ENCODE measurements around the gene ZNF695. TPM values are rescaled to one million over a fixed set of nuclear protein-coding genes. Genes with fewer than 3 reads are reported as not detected.

Gene ZNF695
- total and polyA plus RNA-seq, 2 of the 13 experiments (the other 11 are each of a cell fraction or from before 2014, with no cell fraction given) = 2.9 to 11.6 TPM

DNA sequence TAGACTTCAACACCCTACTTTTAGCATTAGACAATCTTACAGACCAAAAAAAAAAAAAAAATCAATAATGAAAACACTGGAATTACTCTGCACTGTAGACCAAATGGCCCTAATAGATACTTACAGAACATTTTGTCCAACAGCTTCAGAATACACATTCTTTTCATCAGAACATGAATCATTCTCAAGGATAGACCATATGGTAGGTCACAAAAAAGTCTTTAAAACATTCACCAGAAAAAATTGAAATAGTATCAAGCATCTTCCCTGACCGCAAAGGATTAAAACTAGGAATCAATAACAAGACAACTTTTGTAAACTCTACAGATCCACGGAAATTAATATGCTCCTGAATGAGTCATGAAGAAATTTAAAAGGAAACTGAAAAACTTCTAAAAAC lies 48.2 kb upstream of the ZNF695 start:
- 78% methylated on average over 2 of the region's 2 CpGs for WGBS (ENCODE audit: low lambda C conversion rate)
- TF ChIP-seq, protein P1, sequence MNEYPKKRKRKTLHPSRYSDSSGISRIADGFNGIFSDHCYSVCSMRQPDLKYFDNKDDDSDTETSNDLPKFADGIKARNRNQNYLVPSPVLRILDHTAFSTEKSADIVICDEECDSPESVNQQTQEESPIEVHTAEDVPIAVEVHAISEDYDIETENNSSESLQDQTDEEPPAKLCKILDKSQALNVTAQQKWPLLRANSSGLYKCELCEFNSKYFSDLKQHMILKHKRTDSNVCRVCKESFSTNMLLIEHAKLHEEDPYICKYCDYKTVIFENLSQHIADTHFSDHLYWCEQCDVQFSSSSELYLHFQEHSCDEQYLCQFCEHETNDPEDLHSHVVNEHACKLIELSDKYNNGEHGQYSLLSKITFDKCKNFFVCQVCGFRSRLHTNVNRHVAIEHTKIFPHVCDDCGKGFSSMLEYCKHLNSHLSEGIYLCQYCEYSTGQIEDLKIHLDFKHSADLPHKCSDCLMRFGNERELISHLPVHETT (CRISPR knock-in tag; conservative IDR thresholded peaks at IDR 0.05) = no peak
- no peak for TF ChIP-seq SMYD3 (CRISPR knock-in tag; IDR thresholded peaks at IDR 0.05)
- no peak for TF ChIP-seq ZNF121 (CRISPR knock-in tag; IDR thresholded peaks at IDR 0.05)
- TF ChIP-seq ZNF44 (CRISPR knock-in tag; IDR thresholded peaks at IDR 0.05) = no peak
- no peak for TF ChIP-seq ZNF547 (CRISPR knock-in tag; IDR thresholded peaks at IDR 0.05)
- no peak for TF ChIP-seq MLLT10 (CRISPR knock-in tag; IDR thresholded peaks at IDR 0.05)
- TF ChIP-seq SP2 (CRISPR knock-in tag; IDR thresholded peaks at IDR 0.05) = no peak
- no peak for TF ChIP-seq MXI1 (IDR thresholded peaks at IDR 0.05; ENCODE audit: borderline replicate concordance, low read depth, low read length)
- TF ChIP-seq SOX5 (CRISPR knock-in tag; IDR thresholded peaks at IDR 0.05; ENCODE audit: borderline replicate concordance) = no peak
- TF ChIP-seq ZNF510 (CRISPR knock-in tag; IDR thresholded peaks at IDR 0.05; ENCODE audit: low read depth) = no peak
- TF ChIP-seq JARID2 (CRISPR knock-in tag; IDR thresholded peaks at IDR 0.05; ENCODE audit: insufficient replicate concordance) = no peak
- TF ChIP-seq NFKBIZ (CRISPR knock-in tag; IDR thresholded peaks at IDR 0.05) = no peak
- ATAC-seq (no peak), DNase-seq (ENCODE audit: low spot score) (no peak), FAIRE-seq (no peak)
- Histone ChIP-seq H3K27ac (ENCODE audit: extremely low read length, insufficient read depth, low read length) (no peak overlapping the region), H3K9ac (ENCODE audit: insufficient read depth, low read depth, low read length) (no peak overlapping the region), H2AFZ (ENCODE audit: low read length) (no peak overlapping the region), H3K79me2 (ENCODE audit: insufficient read depth, low read length) (peaks cover 72% of the 10 kb centered on the region), H3K4me3 (replicated peaks in 1 of 3; ENCODE audit: insufficient read depth in 1 of 3, low read depth in 2 of 3, low read length in 3 of 3) (no peak overlapping the region), H3K4me1 (ENCODE audit: insufficient read depth, low read length) (peaks cover 35% of the 10 kb centered on the region), H3K27me3 (ENCODE audit: control insufficient read depth in 1 of 2, insufficient read depth in 2 of 2, low read length in 2 of 2) (no peaks in the 10 kb centered on the region), H3K9me3 (ENCODE audit: low read length) (peaks cover 59% of the 10 kb centered on the region), H3K4me2 (ENCODE audit: low read depth, low read length) (no peak overlapping the region), H3K36me3 (replicated peaks in 1 of 2; ENCODE audit: control insufficient read depth in 1 of 2, insufficient read depth in 2 of 2, low read length in 2 of 2) (no peaks in the 10 kb centered on the region), H4K20me1 (ENCODE audit: insufficient read depth, low read length) (no peaks in the 10 kb centered on the region)
- CTCF ChIA-PET (ENCODE audit: low intra/inter-chr PET ratio, low total read pairs) = no interaction called here
- POLR2A ChIA-PET = no interaction called here
- intact Hi-C loops (cut with micrococcal nuclease; ENCODE audit: unreplicated experiment) (no loop called here), in situ Hi-C loops (cut with HindIII; ENCODE audit: extremely low pct_ligation_motif_present, low pct_unique_long_range_greater_than_20kb) (no loop called here)
- no TSS peak for BruUV-seq (replicated peaks)

Data from HepG2 (cell line).